ENCODE measurements around the gene EML1. TPM values are rescaled to one million over a fixed set of nuclear protein-coding genes. Genes with fewer than 3 reads are reported as not detected.

EML1 gene
- total RNA-seq, 2 experiments from 2014 or later, result 1.7 TPM

DNA sequence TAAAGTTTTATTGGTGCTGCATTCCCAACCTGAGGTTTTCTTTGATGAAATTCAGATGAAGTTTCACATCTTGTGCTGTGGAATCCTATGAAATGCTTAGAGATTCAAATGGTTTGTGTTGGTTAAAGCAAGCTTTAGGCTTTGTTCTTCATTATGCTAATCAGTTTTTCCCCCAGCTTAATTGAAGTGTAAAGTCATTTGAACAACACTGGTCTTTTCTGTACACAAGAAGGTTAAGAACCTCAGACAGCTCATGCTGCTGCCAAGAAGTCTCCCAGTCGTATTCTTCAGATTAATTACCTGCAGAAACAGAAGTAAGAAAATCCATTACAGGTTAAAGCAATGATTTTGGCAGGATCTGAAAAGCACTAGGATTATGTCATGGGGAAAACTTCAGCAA lies 48.9 kb downstream of the EML1 start:
- no peak overlapping the region for H3K27ac Mint-ChIP-seq
- ATAC-seq (no peak), DNase-seq (no peak)
- ChIA-PET POLR2A (no interaction called here), CTCF (interaction anchor here (0.5 kb wide), 1 partner anchor 793 kb away, joined by 3 read pairs; no protein-coding TSS in a partner anchor)
- H3K9me3 Mint-ChIP-seq (ENCODE audit: low read depth), result peaks cover 2% of the 10 kb centered on the region
- intact Hi-C loops (cut with DNase I, micrococcal nuclease), result no loop called here
- no peak overlapping the region for H3K4me3 Mint-ChIP-seq
- peaks cover 24% of the 10 kb centered on the region for H3K27me3 Mint-ChIP-seq
- no peaks in the 10 kb centered on the region for H3K4me1 Mint-ChIP-seq
- peaks cover 1% of the 10 kb centered on the region for H3K36me3 Mint-ChIP-seq (ENCODE audit: low read depth)

DNA sequence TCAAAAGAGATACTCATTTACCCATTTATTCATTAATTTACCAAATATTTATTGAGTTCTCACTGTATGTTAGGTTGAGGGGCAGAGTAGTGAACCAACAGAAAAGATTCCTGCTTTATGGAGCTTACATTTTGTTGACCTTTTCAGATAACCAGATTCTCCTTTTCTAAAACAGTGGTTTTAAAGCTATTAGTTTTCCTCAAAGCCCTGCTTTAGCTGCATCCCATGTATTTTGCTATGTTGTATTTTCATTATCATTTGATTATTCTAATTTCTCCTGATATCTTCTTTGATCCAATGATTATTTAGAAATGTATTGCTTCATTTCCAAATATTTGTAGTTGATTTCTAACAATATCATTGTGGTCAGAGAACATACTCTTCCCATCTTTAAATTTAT lies 53.6 kb downstream of the EML1 start:
- peaks cover 23% of the 10 kb centered on the region for H3K27me3 Mint-ChIP-seq
- ATAC-seq, result no peak
- CTCF ChIA-PET, result interaction anchor here (0.8 to 1.3 kb wide), 2 partner anchors 32 to 100 kb away, joined by 4 to 6 read pairs; no protein-coding TSS in a partner anchor
- H3K4me1 Mint-ChIP-seq, result no peaks in the 10 kb centered on the region
- H3K27ac Mint-ChIP-seq, result no peak overlapping the region
- intact Hi-C loops (cut with DNase I, micrococcal nuclease), result no loop called here
- peaks cover 5% of the 10 kb centered on the region for H3K9me3 Mint-ChIP-seq (ENCODE audit: low read depth)
- H3K4me3 Mint-ChIP-seq, result no peak overlapping the region
- peaks cover 1% of the 10 kb centered on the region for H3K36me3 Mint-ChIP-seq (ENCODE audit: low read depth)
- no peak for DNase-seq
- POLR2A ChIA-PET, result no interaction called here

DNA sequence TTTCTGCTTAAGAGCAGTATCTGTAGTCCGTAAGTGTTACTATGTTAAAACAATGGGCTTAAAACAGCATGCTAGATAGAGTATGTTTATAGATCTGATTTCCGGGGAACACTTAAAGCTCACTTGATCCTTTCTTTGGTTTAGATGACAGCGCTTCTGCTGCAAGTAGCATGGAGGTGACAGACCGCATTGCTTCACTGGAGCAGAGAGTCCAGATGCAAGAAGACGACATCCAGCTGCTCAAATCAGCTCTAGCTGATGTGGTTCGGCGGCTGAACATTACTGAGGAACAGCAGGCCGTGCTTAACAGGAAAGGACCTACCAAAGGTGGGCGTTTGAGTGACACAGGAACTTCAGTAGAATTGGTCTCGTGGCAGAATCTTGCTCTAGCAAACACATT lies 57.5 kb downstream of the EML1 start:
- no peak overlapping the region for H3K4me3 Mint-ChIP-seq
- POLR2A ChIA-PET, result no interaction called here

DNA sequence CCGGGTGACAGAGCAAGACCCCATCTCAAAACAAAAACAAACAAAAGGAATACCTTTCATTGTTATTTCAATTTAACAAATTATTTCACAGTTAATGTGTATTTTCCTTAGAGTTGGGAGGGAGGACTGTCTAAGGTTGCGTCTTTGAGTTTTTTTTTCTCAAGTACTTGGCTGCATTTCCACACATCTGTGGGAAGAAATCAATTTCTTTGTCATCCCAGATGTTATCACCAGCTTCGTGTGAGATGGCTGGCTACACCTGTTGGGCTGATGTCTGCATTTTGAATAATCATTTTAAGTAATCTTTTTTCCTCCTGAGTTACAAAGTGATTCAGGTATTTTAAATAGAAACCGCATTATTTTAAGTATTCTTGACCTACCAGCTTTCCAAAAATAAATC lies 59.4 kb downstream of the EML1 start:
- no peaks in the 10 kb centered on the region for H3K4me1 Mint-ChIP-seq
- H3K27ac Mint-ChIP-seq, result no peak overlapping the region
- DNase-seq (no peak), ATAC-seq (no peak)
- ChIA-PET CTCF (interaction anchor here (0.8 to 0.9 kb wide), 2 partner anchors 17 to 122 kb away, joined by 3 to 5 read pairs; no protein-coding TSS in a partner anchor), POLR2A (no interaction called here)
- H3K36me3 Mint-ChIP-seq (ENCODE audit: low read depth), result no peaks in the 10 kb centered on the region
- H3K4me3 Mint-ChIP-seq, result no peak overlapping the region
- intact Hi-C loops (cut with DNase I, micrococcal nuclease), result no loop called here
- H3K27me3 Mint-ChIP-seq, result peaks cover 20% of the 10 kb centered on the region
- H3K9me3 Mint-ChIP-seq (ENCODE audit: low read depth), result no peaks in the 10 kb centered on the region

More for the DNA sequence above, 57.5 kb downstream of the EML1 start:
- Mint-ChIP-seq H3K36me3 (ENCODE audit: low read depth) (no peaks in the 10 kb centered on the region), H3K27ac (no peak overlapping the region), H3K27me3 (peaks cover 20% of the 10 kb centered on the region), H3K4me1 (no peaks in the 10 kb centered on the region), H3K9me3 (ENCODE audit: low read depth) (peaks cover 5% of the 10 kb centered on the region)
- intact Hi-C loops (cut with DNase I, micrococcal nuclease), result no loop called here
- CTCF ChIA-PET, result interaction anchor here (0.6 to 0.8 kb wide), 2 partner anchors 41 to 55 kb away, joined by 3 read pairs; no protein-coding TSS in a partner anchor
- no peak for DNase-seq
- no peak for ATAC-seq

DNA sequence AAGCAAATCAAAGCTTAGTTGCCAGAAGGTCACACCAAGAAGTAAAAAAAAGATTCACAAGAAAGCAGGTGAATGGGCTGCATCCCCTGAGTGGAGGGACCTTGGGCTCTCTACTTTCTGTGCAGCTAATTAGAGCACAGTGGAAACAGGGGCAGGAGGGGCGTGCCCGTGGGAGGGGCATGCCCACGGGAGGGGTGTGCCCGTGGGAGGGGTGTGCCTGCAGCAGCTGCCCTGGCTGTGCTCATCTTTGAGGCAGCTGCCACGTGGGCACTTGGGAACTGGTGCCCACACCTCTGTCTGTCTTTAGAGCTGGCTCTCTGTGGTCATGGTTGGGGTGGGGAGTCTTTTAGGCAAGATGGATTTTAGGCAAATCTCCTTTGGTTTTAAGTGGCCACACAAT lies 60.0 kb downstream of the EML1 start:
- Mint-ChIP-seq H3K27me3 (peaks cover 20% of the 10 kb centered on the region), H3K27ac (no peak overlapping the region), H3K36me3 (ENCODE audit: low read depth) (no peaks in the 10 kb centered on the region), H3K4me1 (no peaks in the 10 kb centered on the region), H3K9me3 (ENCODE audit: low read depth) (no peaks in the 10 kb centered on the region), H3K4me3 (no peak overlapping the region)
- ChIA-PET POLR2A (no interaction called here), CTCF (interaction anchor here (0.8 to 0.9 kb wide), 2 partner anchors 17 to 123 kb away, joined by 3 to 5 read pairs; no protein-coding TSS in a partner anchor)
- ATAC-seq (no peak), DNase-seq (peak; percentile 11)
- intact Hi-C loops (cut with DNase I, micrococcal nuclease), result no loop called here

DNA sequence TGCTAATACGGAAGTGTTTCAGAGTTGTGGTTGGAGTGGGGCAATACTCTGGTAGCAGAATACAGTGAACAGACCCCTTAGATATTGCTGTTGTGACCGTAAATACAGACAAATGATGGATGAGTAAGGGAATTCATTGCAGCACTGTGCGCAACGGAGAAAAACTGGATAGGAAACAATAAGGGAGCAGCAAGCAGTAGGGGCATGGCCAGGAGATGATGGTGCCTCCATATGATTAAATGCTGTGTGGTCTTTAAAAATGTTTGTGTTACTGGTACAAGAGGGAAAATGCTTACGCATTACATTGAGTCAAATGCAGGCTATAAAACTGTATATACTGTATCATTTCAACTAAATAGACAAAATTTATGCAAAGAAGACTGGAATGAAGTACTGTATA lies 61.6 kb downstream of the EML1 start:
- Mint-ChIP-seq H3K36me3 (ENCODE audit: low read depth) (no peaks in the 10 kb centered on the region), H3K27me3 (peaks cover 16% of the 10 kb centered on the region), H3K4me3 (no peak overlapping the region), H3K27ac (no peak overlapping the region), H3K9me3 (ENCODE audit: low read depth) (no peaks in the 10 kb centered on the region), H3K4me1 (no peaks in the 10 kb centered on the region)
- DNase-seq (no peak), ATAC-seq (no peak)
- POLR2A ChIA-PET, result no interaction called here
- CTCF ChIA-PET, result interaction anchor here (0.8 kb wide), 1 partner anchor 98 kb away, joined by 3 read pairs; no protein-coding TSS in a partner anchor
- intact Hi-C loops (cut with DNase I, micrococcal nuclease), result no loop called here

DNA sequence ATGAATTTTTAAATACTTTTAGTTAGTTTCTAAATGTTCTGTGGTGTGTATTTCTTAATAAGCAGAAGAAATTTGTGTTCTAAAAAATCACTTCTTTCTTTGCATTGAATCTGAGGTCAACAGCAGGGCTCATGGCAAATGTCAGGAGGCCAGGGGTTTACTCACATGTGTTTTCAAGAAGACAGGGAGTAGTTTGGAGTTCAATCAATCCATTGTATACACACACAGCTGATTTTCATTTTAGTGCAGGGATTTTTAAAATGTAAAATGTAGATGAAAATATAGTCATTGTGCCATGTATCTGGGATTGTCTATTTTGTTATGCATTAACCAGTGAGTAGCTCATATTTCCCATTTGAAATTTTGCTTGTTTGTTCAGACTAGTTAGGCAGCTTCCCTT lies 62.1 kb downstream of the EML1 start:
- ATAC-seq, result no peak
- POLR2A ChIA-PET, result no interaction called here
- H3K27ac Mint-ChIP-seq, result no peak overlapping the region

DNA sequence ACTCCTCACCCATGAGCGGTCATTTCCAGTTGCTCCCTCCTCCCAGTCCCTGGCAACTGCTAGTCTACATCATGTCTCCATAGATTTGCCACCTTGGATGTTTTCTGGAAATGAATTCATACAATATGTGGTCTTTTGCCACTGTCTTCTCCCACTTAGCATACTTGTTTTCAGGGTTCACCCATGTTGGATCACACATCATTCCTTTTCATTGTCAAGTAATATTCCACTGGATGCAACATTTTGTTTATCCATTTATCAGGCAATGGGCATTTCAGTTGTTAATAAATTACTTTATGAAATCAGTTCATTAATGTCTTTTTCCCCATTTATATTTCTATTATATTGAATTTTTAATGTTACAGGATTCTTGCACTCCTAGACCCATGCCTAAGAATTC lies 64.3 kb downstream of the EML1 start:
- Mint-ChIP-seq H3K27me3 (peaks cover 8% of the 10 kb centered on the region), H3K4me3 (no peak overlapping the region), H3K27ac (no peak overlapping the region), H3K9me3 (ENCODE audit: low read depth) (no peaks in the 10 kb centered on the region), H3K36me3 (ENCODE audit: low read depth) (no peaks in the 10 kb centered on the region), H3K4me1 (peaks cover under 1% of the 10 kb centered on the region)
- CTCF ChIA-PET, result no interaction called here
- DNase-seq, result no peak
- intact Hi-C loops (cut with DNase I, micrococcal nuclease), result no loop called here
- POLR2A ChIA-PET, result no interaction called here
- no peak for ATAC-seq

More for the DNA sequence above, 62.1 kb downstream of the EML1 start:
- CTCF ChIA-PET, result interaction anchor here (0.8 kb wide), 1 partner anchor 97 kb away, joined by 3 read pairs; no protein-coding TSS in a partner anchor
- DNase-seq, result no peak
- no peaks in the 10 kb centered on the region for H3K4me1 Mint-ChIP-seq
- H3K27me3 Mint-ChIP-seq, result peaks cover 16% of the 10 kb centered on the region
- no peaks in the 10 kb centered on the region for H3K9me3 Mint-ChIP-seq (ENCODE audit: low read depth)
- H3K36me3 Mint-ChIP-seq (ENCODE audit: low read depth), result no peaks in the 10 kb centered on the region
- no peak overlapping the region for H3K4me3 Mint-ChIP-seq
- intact Hi-C loops (cut with DNase I, micrococcal nuclease), result no loop called here

DNA sequence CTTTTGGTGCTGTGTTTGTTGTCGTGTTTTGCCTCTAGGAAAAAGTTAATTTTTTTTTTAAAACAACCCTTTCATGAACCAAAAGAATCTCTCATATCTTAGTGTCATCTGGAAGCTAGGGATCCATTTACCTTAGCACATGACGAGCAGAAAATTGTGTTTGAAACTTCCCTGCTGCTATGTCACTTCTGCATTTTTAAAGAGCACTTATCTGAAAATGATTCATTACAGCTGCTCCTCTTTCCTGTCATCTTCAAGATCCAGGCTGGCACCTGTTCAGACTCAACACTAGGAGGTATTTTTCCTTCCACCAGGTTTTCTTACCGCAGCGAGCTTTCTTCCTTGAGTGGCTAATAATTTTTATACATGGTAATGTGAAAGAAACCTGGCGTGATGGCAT lies 67.0 kb downstream of the EML1 start:
- Mint-ChIP-seq H3K4me1 (peaks cover 12% of the 10 kb centered on the region), H3K36me3 (ENCODE audit: low read depth) (no peaks in the 10 kb centered on the region), H3K27me3 (peaks cover 7% of the 10 kb centered on the region), H3K9me3 (ENCODE audit: low read depth) (no peaks in the 10 kb centered on the region), H3K27ac (no peak overlapping the region), H3K4me3 (no peak overlapping the region)
- ChIA-PET CTCF (no interaction called here), POLR2A (interaction anchor here (0.7 kb wide), 1 partner anchor 161 kb away, joined by 3 read pairs; no protein-coding TSS in a partner anchor)
- intact Hi-C loops (cut with DNase I, micrococcal nuclease), result no loop called here
- DNase-seq (no peak), ATAC-seq (no peak)

DNA sequence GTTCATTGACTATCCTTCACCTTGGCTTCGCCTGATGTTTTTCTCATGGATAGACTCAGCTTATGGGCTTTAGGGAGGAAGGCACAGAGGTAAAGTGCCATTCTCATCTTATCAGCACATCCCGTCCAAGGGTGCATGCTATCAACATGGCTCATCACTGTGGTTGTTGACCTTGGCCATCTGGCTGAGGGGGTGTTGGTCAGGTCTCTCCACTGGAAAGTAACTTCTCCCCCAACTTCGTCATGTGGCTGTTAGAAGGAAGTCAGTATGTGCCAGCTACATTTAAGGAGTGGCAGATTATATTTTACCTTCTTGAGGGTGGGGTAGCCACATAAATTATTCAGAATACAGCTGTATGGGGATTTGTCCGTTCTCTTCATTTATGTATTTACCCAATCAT lies 68.9 kb downstream of the EML1 start:
- intact Hi-C loops (cut with DNase I, micrococcal nuclease), result no loop called here
- Mint-ChIP-seq H3K4me3 (no peak overlapping the region), H3K9me3 (ENCODE audit: low read depth) (no peaks in the 10 kb centered on the region), H3K27ac (no peak overlapping the region), H3K36me3 (ENCODE audit: low read depth) (no peaks in the 10 kb centered on the region), H3K4me1 (peaks cover 12% of the 10 kb centered on the region), H3K27me3 (peaks cover 9% of the 10 kb centered on the region)
- ChIA-PET CTCF (no interaction called here), POLR2A (no interaction called here)
- ATAC-seq, result no peak
- no peak for DNase-seq

DNA sequence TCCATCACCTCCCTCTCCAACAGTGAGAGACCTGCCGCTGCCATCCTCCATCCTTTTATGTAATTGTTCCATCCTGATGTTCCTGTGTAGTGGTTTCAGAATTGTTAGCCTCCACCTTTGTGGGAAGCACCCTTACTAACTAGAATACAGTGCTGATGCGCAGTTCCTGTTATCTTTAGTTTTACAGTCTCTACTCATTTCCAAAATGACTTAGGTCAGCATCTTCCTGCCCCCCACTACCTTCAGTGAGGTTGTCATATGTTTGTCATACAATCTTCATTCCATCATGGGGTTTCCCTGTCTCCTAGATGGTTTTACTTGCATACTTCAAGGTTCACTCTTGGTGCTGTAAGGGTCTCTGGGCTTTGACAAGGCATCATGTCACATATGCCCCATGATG lies 69.8 kb downstream of the EML1 start:
- no peak overlapping the region for H3K27ac Mint-ChIP-seq
- no peak overlapping the region for H3K4me3 Mint-ChIP-seq
- ATAC-seq (peak; percentile 96), DNase-seq (peak; percentile 18)
- peaks cover 13% of the 10 kb centered on the region for H3K27me3 Mint-ChIP-seq
- peaks cover 12% of the 10 kb centered on the region for H3K4me1 Mint-ChIP-seq
- H3K36me3 Mint-ChIP-seq (ENCODE audit: low read depth), result no peaks in the 10 kb centered on the region
- POLR2A ChIA-PET, result no interaction called here
- CTCF ChIA-PET, result interaction anchor here (0.8 kb wide), 1 partner anchor 84 kb away, joined by 3 read pairs; no protein-coding TSS in a partner anchor
- intact Hi-C loops (cut with DNase I, micrococcal nuclease), result no loop called here
- H3K9me3 Mint-ChIP-seq (ENCODE audit: low read depth), result no peaks in the 10 kb centered on the region

DNA sequence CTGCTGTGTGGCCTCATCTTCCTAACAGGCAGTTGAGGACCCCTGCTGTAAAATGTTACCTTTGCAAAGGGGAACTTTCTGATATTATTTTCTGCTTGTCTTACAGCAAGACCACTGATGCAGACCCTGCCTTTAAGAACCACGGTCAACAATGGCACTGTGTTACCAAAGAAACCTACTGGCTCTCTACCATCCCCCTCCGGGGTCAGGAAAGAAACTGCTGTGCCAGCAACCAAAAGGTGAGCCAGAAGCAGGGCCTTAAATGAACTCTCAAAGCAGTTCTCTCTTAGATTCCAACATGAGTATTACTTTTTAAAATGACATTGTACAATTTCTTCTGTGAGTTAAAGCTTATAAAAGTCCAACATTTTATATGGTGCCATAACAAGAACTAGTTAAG lies 72.2 kb downstream of the EML1 start:
- Mint-ChIP-seq H3K27me3 (peaks cover 13% of the 10 kb centered on the region), H3K27ac (no peak overlapping the region), H3K36me3 (ENCODE audit: low read depth) (no peaks in the 10 kb centered on the region), H3K4me3 (no peak overlapping the region), H3K9me3 (ENCODE audit: low read depth) (no peaks in the 10 kb centered on the region), H3K4me1 (peaks cover 12% of the 10 kb centered on the region)
- DNase-seq (no peak), ATAC-seq (no peak)
- intact Hi-C loops (cut with DNase I, micrococcal nuclease), result no loop called here
- CTCF ChIA-PET, result no interaction called here
- POLR2A ChIA-PET, result interaction anchor here (0.6 kb wide), 1 partner anchor 624 kb away, joined by 3 read pairs; no protein-coding TSS in a partner anchor

Data from activated CD4-positive, alpha-beta T cell treated with anti-CD3 and anti-CD28 coated beads for 36 hours (primary cell).